BLaER1 treated with 17β-estradiol and CSF1 and Interleukin-3, amounts not matched to agents 10 nM and 100 nM (cell line): ENCODE results near the gene IQCK.
A peak's percentile ranks its signal among the peaks of the same experiment; 100 is the strongest.

Experiments used
- H3K27ac ChIP-seq, 11 experiments: shearing (Covaris generic); formaldehyde crosslinking; 2 replicates each; pipeline ENCODE4 v1.8.1; 2022
- H3K27me3 ChIP-seq, 11 experiments: shearing (Covaris generic); formaldehyde crosslinking; 2 replicates each; pipeline ENCODE4 v1.8.1; 2022
- H3K36me3 ChIP-seq, 11 experiments: shearing (Covaris generic); formaldehyde crosslinking; 2 replicates each; pipeline ENCODE4 v1.8.1; 2022
- H3K4me1 ChIP-seq, 10 experiments: shearing (Covaris generic); formaldehyde crosslinking; 2 replicates each; pipeline ENCODE4 v1.8.1; 2022
- H3K4me2 ChIP-seq, 11 experiments: shearing (Covaris generic); formaldehyde crosslinking; 2 replicates each; pipeline ENCODE4 v1.8.1; 2022
- H3K4me3 ChIP-seq, 10 experiments: shearing (Covaris generic); formaldehyde crosslinking; 2 replicates each; pipeline ENCODE4 v1.8.1; 2022
- H3K9ac ChIP-seq, 11 experiments: shearing (Covaris generic); formaldehyde crosslinking; 2 replicates each; pipeline ENCODE4 v1.8.1; 2022
- H3K9me3 ChIP-seq, 11 experiments: shearing (Covaris generic); formaldehyde crosslinking; replicated peaks in 1 of 11; 2 replicates each; pipeline ENCODE4 v1.8.1; 2022
- H4K20me1 ChIP-seq, 11 experiments: shearing (Covaris generic); formaldehyde crosslinking; 2 replicates each; pipeline ENCODE4 v1.8.1; 2022
- Cebpa-rat ChIP-seq, 11 experiments: shearing (Covaris generic); IDR thresholded peaks; 2 replicates each; pipeline ENCODE4 v1.8.1; 2022

IQCK gene

DNA sequence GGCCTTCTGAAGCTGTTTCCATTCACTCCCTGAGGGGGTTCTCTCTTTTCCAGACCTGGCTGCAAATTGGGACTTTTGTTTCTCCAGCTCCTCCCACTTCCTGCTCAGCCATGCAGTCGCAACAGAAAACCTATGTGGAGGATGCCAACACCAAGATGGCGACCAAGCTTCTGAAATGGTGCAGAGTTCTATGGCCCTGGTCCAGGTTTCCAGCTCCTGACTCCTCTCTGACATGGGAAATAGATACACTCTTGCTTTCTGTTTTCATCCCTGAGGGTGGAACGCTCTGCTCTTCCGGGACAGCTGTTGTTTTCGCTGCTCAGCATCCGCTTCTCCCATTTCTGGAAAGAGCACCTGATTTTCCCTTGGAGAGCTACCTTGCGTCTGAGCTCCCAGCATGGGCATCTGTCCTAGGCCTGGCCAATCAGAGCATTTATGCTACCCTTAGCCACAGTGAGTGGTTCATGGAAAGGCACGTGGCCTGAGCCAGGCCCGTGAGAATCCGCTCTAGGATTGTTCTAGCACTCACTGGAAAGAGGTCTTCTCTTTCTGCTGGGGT lies 158.5 kb downstream of the IQCK start:
- H3K36me3 ChIP-seq, result no peaks in the 10 kb centered on the region
- H3K4me2 ChIP-seq, result no peak overlapping the region
- H3K27ac ChIP-seq, result no peak overlapping the region
- peaks cover 13 to 16% (median 14%) of the 10 kb centered on the region in 10 experiments; a peak in 19 of 20 replicates for H3K4me1 ChIP-seq
- peaks cover under 1 to 7% (median 4%) of the 10 kb centered on the region in 11 experiments; a peak in 19 of 22 replicates for H3K27me3 ChIP-seq
- no peaks in the 10 kb centered on the region for H3K9me3 ChIP-seq
- TF ChIP-seq Cebpa-rat (IDR thresholded peaks at IDR 0.05), result no peak
- no peak overlapping the region for H3K9ac ChIP-seq
- peaks cover 0 to 9% (median 0%) of the 10 kb centered on the region in 11 experiments; a peak in 2 of 22 replicates for H4K20me1 ChIP-seq
- no peak overlapping the region for H3K4me3 ChIP-seq

GRCh38 chr16:19878757-19879156 lies 160.7 kb downstream of the IQCK start:
- H4K20me1 ChIP-seq, result peaks cover 0 to 21% (median 0%) of the 10 kb centered on the region in 11 experiments; a peak in 4 of 22 replicates
- no peak overlapping the region for H3K9ac ChIP-seq
- H3K4me3 ChIP-seq, result no peak overlapping the region
- H3K4me2 ChIP-seq, result no peak overlapping the region
- no peaks in the 10 kb centered on the region for H3K9me3 ChIP-seq
- TF ChIP-seq Cebpa-rat (IDR thresholded peaks at IDR 0.05), result no peak
- no peaks in the 10 kb centered on the region for H3K36me3 ChIP-seq
- H3K27me3 ChIP-seq, result peaks cover 23 to 29% (median 26%) of the 10 kb centered on the region in 11 experiments
- H3K4me1 ChIP-seq, result peaks cover 14 to 21% (median 18%) of the 10 kb centered on the region in 10 experiments
- H3K27ac ChIP-seq, result no peak overlapping the region

- H3K4me3 ChIP-seq, result no peak overlapping the region
- H3K4me1 ChIP-seq, result peaks cover 11 to 18% (median 15%) of the 10 kb centered on the region in 10 experiments
- H3K4me2 ChIP-seq, result no peak overlapping the region
- no peak overlapping the region for H3K9ac ChIP-seq
- H3K9me3 ChIP-seq, result no peaks in the 10 kb centered on the region
- no peak for TF ChIP-seq Cebpa-rat (IDR thresholded peaks at IDR 0.05)
- H4K20me1 ChIP-seq, result peaks cover 0 to 21% (median 0%) of the 10 kb centered on the region in 11 experiments; a peak in 4 of 22 replicates
- H3K27ac ChIP-seq, result no peak overlapping the region
- no peaks in the 10 kb centered on the region for H3K36me3 ChIP-seq
- H3K27me3 ChIP-seq, result peaks cover 28 to 34% (median 31%) of the 10 kb centered on the region in 11 experiments
Observed at GRCh38 chr16:19879241-19879792, 161.2 kb downstream of the IQCK start.

DNA sequence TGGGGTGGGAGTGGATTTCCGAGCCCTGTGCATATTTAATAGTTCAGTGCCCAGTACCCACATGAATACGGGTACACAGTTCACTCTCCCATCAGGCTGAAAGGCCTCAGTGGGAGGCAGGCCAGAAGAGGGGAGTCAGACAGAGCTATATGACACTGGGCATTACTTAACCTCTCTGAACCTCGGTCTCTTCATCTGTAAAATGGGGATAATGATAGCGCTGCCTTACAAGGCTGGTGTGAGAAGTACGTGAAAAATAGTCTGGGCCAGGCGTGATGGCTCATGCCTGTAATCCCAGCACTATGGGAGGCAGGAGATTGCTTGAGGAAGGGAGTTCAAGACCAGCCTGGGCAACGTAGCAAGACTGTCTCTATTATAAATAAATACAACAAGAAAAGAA lies 163.0 kb downstream of the IQCK start:
- H3K4me2 ChIP-seq, result no peak overlapping the region
- H4K20me1 ChIP-seq, result peaks cover 0 to 21% (median 8%) of the 10 kb centered on the region in 11 experiments; a peak in 7 of 22 replicates
- H3K36me3 ChIP-seq, result no peaks in the 10 kb centered on the region
- no peak overlapping the region for H3K9ac ChIP-seq
- no peaks in the 10 kb centered on the region for H3K9me3 ChIP-seq
- TF ChIP-seq Cebpa-rat (IDR thresholded peaks at IDR 0.05), result no peak
- peaks cover 7 to 18% (median 13%) of the 10 kb centered on the region in 10 experiments; a peak in 17 of 20 replicates for H3K4me1 ChIP-seq
- H3K27me3 ChIP-seq, result peaks cover 44 to 51% (median 48%) of the 10 kb centered on the region in 11 experiments
- H3K27ac ChIP-seq, result no peak overlapping the region
- no peak overlapping the region for H3K4me3 ChIP-seq

GRCh38 chr16:19881783-19882182 lies 163.7 kb downstream of the IQCK start:
- Histone ChIP-seq H4K20me1 (peaks cover 0 to 21% (median 8%) of the 10 kb centered on the region in 11 experiments; a peak in 7 of 22 replicates), H3K4me3 (no peak overlapping the region), H3K27ac (no peak overlapping the region), H3K4me1 (peaks cover 7 to 19% (median 13%) of the 10 kb centered on the region in 10 experiments; a peak in 17 of 20 replicates), H3K27me3 (peaks cover 46 to 52% (median 49%) of the 10 kb centered on the region in 11 experiments), H3K36me3 (no peaks in the 10 kb centered on the region), H3K9me3 (no peaks in the 10 kb centered on the region), H3K4me2 (no peak overlapping the region), H3K9ac (no peak overlapping the region)
- no peak for TF ChIP-seq Cebpa-rat (IDR thresholded peaks at IDR 0.05)

DNA sequence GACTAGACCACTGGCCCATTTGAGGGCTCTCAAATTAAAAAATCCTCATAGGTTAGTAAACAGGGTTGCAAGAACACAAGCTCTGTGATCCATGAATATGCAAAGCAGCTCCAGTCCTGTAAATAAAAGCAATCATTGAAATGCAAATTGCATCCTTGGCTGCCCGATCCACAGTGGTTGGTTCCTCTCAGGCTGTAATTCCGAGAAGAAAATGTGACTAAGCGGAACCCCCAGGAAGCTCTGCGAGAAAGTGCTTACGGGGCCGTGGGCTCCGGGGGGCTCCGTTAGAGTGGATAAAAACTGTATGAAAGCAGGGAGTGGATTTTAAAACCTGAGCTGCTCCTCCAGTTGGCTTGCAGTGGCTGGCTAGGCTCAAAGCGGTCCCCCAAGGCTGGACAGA lies 164.1 kb downstream of the IQCK start:
- H3K27ac ChIP-seq, result no peak overlapping the region
- H4K20me1 ChIP-seq, result peaks cover 0 to 21% (median 8%) of the 10 kb centered on the region in 11 experiments; a peak in 7 of 22 replicates
- H3K4me3 ChIP-seq, result no peak overlapping the region
- no peaks in the 10 kb centered on the region for H3K9me3 ChIP-seq
- no peak overlapping the region for H3K9ac ChIP-seq
- H3K4me1 ChIP-seq, result peaks cover 7 to 19% (median 13%) of the 10 kb centered on the region in 10 experiments; a peak in 17 of 20 replicates
- H3K36me3 ChIP-seq, result no peaks in the 10 kb centered on the region
- peaks cover 46 to 52% (median 49%) of the 10 kb centered on the region in 11 experiments for H3K27me3 ChIP-seq
- TF ChIP-seq Cebpa-rat (IDR thresholded peaks at IDR 0.05), result no peak
- no peak overlapping the region for H3K4me2 ChIP-seq

DNA sequence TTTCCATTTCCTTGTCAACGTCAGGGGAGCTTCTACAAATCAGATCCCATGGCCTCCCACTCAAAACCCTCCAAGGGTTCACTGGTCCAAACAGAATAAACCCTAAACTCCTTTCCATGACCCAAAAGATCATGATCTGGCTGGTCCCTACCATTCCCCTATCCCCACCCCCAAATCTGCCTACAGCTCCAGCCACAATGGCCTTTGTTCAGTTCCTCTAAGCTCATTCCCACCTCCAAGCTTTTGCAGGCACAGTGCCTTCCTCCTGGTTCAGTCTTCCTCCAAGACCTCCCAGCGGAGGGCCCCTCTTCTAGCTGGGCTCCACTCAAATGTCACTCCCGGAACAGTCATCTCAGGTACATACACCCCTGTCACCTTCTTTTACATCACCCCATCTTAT lies 164.6 kb downstream of the IQCK start:
- H3K4me2 ChIP-seq, result no peak overlapping the region
- H3K36me3 ChIP-seq, result no peaks in the 10 kb centered on the region
- H3K27me3 ChIP-seq, result peaks cover 46 to 52% (median 49%) of the 10 kb centered on the region in 11 experiments
- no peak overlapping the region for H3K4me3 ChIP-seq
- H3K4me1 ChIP-seq, result peaks cover 7 to 19% (median 13%) of the 10 kb centered on the region in 10 experiments; a peak in 17 of 20 replicates
- no peaks in the 10 kb centered on the region for H3K9me3 ChIP-seq
- no peak overlapping the region for H3K27ac ChIP-seq
- H4K20me1 ChIP-seq, result peaks cover 0 to 21% (median 8%) of the 10 kb centered on the region in 11 experiments; a peak in 7 of 22 replicates
- H3K9ac ChIP-seq, result no peak overlapping the region
- no peak for TF ChIP-seq Cebpa-rat (IDR thresholded peaks at IDR 0.05)

GRCh38 chr16:19883296-19883965 lies 165.4 kb downstream of the IQCK start:
- Histone ChIP-seq H4K20me1 (peaks cover 0 to 21% (median 8%) of the 10 kb centered on the region in 11 experiments; a peak in 7 of 22 replicates), H3K9me3 (no peaks in the 10 kb centered on the region), H3K4me1 (peaks cover 7 to 19% (median 13%) of the 10 kb centered on the region in 10 experiments; a peak in 17 of 20 replicates), H3K36me3 (no peaks in the 10 kb centered on the region), H3K4me2 (peak overlapping the region; percentile 44 to 99 (median 95)), H3K27me3 (peaks cover 46 to 52% (median 49%) of the 10 kb centered on the region in 11 experiments), H3K4me3 (peak overlapping the region; percentile 28 to 65 (median 49); a peak in 14 of 20 replicates), H3K9ac (peak overlapping the region in 3 of 11 experiments; percentile 9 to 62 (median 42); a peak in 2 of 22 replicates), H3K27ac (no peak overlapping the region)
- TF ChIP-seq Cebpa-rat (IDR thresholded peaks at IDR 0.05), result no peak
